ENCODE results near the gene TSPAN2. TPM values are rescaled to one million over a fixed set of nuclear protein-coding genes. Genes with fewer than 3 reads are reported as not detected.

The TSPAN2 gene
- total and polyA plus RNA-seq, 12 donors = 4.0 to 17.7 (median 6.7) TPM

DNA sequence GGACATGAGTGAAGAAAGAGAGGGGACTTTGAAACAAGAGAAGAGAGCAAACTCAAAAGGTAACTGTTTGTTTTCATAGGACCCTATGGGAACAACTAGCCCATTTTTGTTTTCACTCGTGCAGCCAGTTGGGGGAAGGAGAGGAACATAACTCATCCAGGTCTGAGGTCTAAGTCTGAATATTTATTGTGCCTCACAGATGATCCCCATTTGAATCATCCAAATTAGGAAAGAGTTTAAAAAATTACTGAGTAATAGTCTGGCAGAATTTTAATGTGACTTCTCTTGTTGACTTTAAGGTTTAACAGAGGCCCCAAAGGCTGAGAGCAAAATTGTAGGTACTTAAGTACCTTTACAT lies 10.4 kb upstream of the TSPAN2 start:
- Histone ChIP-seq H3K4me3 (peak overlapping the region in 3 of 10 donors; percentile 33 to 50 (median 49)), H3K36me3 (no peaks in the 10 kb centered on the region)
- WGBS, 2 donors = 4 to 14% methylated on average over 1 of the region's 1 CpG

DNA sequence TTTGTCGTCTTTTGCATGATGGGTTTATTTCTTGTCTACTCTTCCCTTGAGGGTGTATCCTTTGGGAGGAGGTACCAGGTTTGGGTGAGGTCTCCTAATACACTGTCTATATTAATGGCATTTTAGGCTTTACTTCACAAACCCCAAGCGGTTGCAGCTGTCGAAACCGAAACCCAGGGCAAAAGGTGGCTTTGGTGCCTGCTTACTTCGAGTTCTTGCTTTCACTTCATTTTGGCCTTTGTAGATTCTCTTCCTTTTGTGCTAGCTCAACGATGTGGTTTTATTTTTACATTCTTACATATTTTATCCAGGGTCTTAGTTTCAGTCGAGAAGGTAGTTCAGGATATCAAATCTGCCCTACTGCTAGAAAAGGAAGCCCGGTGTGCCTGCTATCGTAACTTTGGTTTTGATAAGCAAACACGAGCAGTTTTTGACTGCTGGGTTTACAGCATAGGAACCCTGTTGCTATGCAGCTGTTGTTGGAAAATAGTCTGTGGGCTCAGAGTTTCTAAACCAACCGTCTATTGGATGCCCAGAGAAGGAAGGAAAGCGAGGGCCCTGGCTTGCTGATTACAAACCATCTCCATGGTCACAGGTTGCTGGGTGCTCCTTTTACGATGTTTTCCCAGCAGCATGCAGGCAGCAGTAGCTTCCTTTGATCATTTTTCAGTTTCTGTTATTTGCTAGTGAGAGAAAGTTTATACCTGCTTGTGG lies 9.8 kb upstream of the TSPAN2 start:
- ATAC-seq (peak; percentile 30 to 95 (median 80)), DNase-seq (peak in 1 of 2 donors; percentile 38)
- TF ChIP-seq, protein P1, sequence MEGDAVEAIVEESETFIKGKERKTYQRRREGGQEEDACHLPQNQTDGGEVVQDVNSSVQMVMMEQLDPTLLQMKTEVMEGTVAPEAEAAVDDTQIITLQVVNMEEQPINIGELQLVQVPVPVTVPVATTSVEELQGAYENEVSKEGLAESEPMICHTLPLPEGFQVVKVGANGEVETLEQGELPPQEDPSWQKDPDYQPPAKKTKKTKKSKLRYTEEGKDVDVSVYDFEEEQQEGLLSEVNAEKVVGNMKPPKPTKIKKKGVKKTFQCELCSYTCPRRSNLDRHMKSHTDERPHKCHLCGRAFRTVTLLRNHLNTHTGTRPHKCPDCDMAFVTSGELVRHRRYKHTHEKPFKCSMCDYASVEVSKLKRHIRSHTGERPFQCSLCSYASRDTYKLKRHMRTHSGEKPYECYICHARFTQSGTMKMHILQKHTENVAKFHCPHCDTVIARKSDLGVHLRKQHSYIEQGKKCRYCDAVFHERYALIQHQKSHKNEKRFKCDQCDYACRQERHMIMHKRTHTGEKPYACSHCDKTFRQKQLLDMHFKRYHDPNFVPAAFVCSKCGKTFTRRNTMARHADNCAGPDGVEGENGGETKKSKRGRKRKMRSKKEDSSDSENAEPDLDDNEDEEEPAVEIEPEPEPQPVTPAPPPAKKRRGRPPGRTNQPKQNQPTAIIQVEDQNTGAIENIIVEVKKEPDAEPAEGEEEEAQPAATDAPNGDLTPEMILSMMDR (IDR thresholded peaks at IDR 0.05) = no peak
- no peaks in the 10 kb centered on the region for H3K9me3 ChIP-seq
- no peaks in the 10 kb centered on the region for H3K36me3 ChIP-seq
- peaks cover 0 to 15% (median 0%) of the 10 kb centered on the region in 9 donors for H3K4me1 ChIP-seq
- 38 to 39% methylated on average over 13 of the region's 13 CpGs for WGBS, 2 donors
- peaks cover 0 to 8% (median 0%) of the 10 kb centered on the region in 7 donors for H3K27me3 ChIP-seq
- H3K4me3 ChIP-seq = peak overlapping the region in 6 of 10 donors; percentile 28 to 50 (median 43)
- intact Hi-C loops (cut with DNase I) = no loop called here
- peak overlapping the region in 7 of 10 donors; percentile 36 to 86 (median 56) for H3K27ac ChIP-seq

More for the DNA sequence above, 10.4 kb upstream of the TSPAN2 start:
- Histone ChIP-seq H3K4me1 (peaks cover 0 to 15% (median 0%) of the 10 kb centered on the region in 9 donors), H3K9me3 (no peaks in the 10 kb centered on the region), H3K27me3 (peaks cover 0 to 8% (median 0%) of the 10 kb centered on the region in 7 donors), H3K27ac (peak overlapping the region in 6 of 10 donors; percentile 36 to 86 (median 64))
- intact Hi-C loops (cut with DNase I) = loop anchor here in 1 of 10 donors (5.0 kb wide), 1 partner anchor 37 kb away; no protein-coding TSS in a partner anchor
- DNase-seq (no peak), ATAC-seq (peak in 4 of 8 donors; percentile 8 to 42 (median 28))
- TF ChIP-seq, protein P1 (IDR thresholded peaks at IDR 0.05) = no peak

DNA sequence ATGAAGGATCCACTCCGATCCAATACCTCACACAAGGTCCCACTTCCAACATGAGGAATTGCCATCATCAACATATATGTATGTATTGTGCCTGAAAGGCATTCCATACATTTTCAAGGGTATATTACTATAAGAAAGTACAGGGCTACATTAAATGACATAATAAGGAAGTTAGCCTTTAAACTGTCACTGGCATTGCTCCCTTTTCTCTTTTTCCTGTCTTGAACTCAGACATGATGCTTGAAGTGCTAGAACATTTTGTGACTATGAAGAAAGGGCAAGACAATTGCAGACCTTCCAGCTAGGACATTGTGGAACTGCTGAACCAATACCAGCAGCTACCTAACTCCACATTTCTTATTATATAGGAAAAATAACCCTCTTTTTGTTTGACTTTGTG lies 2.9 kb upstream of the TSPAN2 start:
- H3K9me3 ChIP-seq = no peaks in the 10 kb centered on the region
- WGBS, 2 donors = 94 to 100% methylated on average over 1 of the region's 1 CpG
- DNase-seq (no peak), ATAC-seq (no peak)
- TF ChIP-seq, protein P1 (IDR thresholded peaks at IDR 0.05) = no peak
- H3K4me1 ChIP-seq = peaks cover 0 to 40% (median 6%) of the 10 kb centered on the region in 9 donors
- H3K27me3 ChIP-seq = peaks cover 0 to 4% (median 0%) of the 10 kb centered on the region in 7 donors
- intact Hi-C loops (cut with DNase I) = loop anchor here in 1 of 10 donors (5.0 kb wide), 1 partner anchor 40 kb away; no protein-coding TSS in a partner anchor
- no peak overlapping the region for H3K27ac ChIP-seq
- no peaks in the 10 kb centered on the region for H3K36me3 ChIP-seq
- H3K4me3 ChIP-seq = no peak overlapping the region

DNA sequence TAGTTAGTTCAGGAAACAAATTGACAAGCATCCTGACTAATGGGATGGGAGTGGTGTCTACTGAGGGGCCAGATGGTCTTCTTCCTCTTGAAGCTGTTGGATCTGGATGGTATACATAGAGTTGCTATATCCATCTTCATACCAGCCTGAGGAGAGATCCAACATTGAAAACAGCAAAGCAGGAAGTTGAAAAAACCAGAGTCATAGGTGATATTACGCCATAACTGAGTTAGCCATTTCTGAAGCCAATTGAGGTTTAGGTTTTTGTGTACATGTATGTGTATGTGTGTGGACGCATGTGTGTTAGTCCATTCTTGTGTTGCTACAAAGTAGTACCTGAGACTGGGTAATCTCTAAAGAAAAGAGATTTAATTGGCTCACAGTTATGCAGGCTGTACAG lies 2.3 kb upstream of the TSPAN2 start:
- no peaks in the 10 kb centered on the region for H3K36me3 ChIP-seq
- 91 to 94% methylated on average over 2 of the region's 2 CpGs for WGBS, 2 donors
- no peak overlapping the region for H3K4me3 ChIP-seq
- TF ChIP-seq, protein P1 (IDR thresholded peaks at IDR 0.05) = no peak
- ATAC-seq = no peak
- H3K27me3 ChIP-seq = no peaks in the 10 kb centered on the region
- DNase-seq = no peak
- H3K4me1 ChIP-seq = peaks cover 0 to 44% (median 6%) of the 10 kb centered on the region in 9 donors
- intact Hi-C loops (cut with DNase I) = loop anchor here in 1 of 10 donors (5.0 kb wide), 1 partner anchor 39 kb away; no protein-coding TSS in a partner anchor
- no peaks in the 10 kb centered on the region for H3K9me3 ChIP-seq
- peak overlapping the region in 1 of 10 donors; percentile 45 for H3K27ac ChIP-seq
